Endometrium (tissue), 2 donors: ENCODE results near the gene EVA1A.

Experiments used
- FAIRE-seq: peaks from 2 replicates; lab custom pipeline; 2012; peaks lifted over from hg19 to GRCh38; lab: Jason Lieb, UNC
- donor health status: control.
- donor health status: control.

Gene EVA1A

DNA sequence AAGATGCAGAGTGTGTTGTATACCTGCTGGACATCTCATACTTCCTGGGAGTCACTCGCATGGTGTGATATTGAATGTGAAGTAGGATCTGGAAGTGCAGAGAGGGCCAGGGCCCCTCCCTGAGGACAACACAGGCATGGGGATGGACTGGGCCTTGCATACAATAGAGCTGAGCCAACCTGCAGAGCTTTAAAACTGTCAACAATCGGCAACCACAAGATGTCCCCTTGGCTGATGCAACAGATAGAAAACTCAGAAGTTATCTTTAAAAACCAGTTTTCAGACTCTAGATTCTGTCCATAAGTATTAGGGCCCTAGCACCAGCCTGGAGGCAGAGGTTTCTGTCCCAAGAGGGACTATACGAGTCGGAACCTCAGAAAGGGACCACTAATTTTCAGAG is 19.7 kb downstream of the EVA1A start:
- FAIRE-seq = no peak

GRCh38 chr2:75539955-75540716 is 20.6 kb downstream of the EVA1A start:
- FAIRE-seq = no peak

DNA sequence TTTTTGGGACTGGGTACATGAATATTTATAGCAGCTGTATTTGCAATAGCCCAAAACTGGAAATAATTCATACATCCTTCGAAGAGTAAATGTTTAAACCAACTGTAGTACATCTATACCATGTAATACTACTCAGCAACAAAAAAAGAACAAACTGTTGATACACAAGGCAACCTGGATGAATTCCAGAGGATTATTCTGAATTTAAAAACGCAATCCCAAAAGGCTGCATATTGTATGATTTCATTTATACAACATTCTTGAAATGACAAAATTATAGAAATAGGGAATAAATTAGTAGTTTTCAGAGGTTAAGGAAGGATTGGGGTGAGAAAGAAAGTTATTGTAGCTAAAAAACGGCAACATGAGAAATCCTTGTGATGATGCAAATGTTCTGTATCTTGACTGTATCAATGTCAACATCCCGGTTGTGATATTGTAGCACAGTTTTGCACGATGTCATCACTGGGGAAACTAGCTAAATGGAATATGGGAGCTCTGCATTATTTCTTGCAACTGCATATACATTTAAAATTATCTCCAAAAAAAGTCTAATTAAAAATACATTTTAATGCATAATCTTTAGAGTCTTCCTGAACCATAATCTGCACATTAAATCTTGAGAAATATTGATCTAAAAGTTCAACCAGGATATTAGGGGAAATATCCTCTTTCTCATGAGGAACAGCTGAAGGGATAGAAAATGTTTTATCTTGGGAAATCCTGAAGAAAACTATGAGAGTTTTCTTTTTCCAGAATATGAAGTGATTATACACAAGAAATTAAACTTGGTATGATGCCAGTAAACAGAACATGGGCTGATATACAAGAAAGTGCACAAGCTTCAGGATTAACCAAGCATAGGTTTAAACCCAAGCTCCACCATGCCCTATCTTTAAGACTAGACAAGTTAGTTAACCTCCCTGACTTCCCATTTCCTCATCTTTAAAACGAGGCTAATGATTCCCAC is 21.9 kb downstream of the EVA1A start:
- no peak for FAIRE-seq

- FAIRE-seq = no peak
Measured at GRCh38 chr2:75537658-75538057, 23.1 kb downstream of the EVA1A start.

GRCh38 chr2:75533135-75533534 is 27.6 kb downstream of the EVA1A start:
- FAIRE-seq = no peak

DNA sequence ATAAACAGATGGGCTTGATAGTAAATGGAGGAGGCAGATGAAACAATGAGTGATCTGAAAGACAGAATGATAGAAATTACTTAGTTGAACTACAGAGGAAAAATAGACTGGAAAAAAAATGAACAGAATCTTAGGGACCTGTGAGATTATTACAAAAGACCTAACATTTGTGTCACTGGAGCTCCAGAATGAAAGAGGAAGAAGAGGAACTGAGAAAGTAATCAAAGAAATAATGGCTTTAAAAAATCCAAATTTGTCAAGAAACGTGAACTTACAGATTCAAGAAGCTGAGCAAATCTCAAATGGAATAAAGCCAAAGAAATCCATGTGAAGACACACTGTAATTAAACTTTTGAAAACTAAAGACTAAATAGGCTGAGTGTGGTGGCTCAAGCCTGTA is 28.3 kb downstream of the EVA1A start:
- FAIRE-seq = no peak

DNA sequence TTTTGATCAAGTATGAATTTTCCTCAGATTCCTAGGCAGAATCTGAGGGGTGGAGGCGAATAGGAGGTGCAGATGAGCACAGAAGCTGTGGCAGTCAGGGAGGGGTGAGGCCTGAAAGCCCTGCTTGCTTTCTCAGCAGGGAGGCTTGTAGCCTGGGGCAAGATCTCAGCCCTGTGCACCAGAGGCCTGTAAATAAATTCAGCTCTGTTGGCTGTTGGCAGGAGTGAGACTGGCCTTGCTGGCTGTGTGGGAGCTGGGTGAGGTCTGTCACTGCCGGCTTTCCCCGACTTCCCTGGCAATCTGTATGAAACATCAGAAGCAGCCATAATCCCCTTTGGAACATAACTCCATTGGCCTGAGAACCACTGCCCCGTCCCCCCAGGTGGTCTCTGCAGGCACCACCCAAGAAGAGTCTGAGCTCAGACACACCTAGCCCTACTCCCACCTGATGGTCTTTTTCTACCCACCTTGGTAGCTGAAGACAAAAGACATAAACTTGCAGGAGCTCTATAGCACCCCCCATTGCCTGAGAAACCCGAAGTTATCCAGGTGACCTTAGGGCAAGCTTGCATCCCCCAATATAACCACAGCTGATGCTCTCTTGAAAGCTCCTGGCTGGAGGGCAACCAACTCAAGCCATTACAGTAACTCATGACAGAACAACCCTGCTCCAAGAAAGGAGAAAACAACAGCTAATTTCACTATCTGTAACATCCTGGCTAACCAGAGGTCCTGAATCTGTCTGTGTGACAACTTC is 32.3 kb downstream of the EVA1A start:
- FAIRE-seq = no peak

- no peak for FAIRE-seq
Measured at GRCh38 chr2:75527676-75528075, 33.1 kb downstream of the EVA1A start.

DNA sequence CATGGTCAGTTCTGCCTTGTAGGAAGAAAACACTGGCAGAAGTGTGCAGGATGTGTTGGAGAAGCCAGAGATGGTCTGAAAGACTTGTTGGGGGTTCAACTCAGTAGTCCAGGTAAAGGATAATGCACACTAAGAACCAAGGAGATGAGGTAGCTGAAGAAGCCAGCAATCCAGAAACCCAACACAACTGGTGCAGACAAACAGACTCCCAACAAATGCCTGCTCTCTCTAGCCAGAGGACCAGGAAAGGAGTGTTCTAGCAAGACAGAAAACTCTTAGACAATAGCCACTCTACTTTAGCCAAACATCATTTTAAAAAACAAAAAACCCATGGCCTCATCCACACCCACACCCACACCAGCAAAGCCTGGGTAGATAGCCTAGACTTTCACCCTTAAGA is 33.9 kb downstream of the EVA1A start:
- FAIRE-seq = no peak

GRCh38 chr2:75525434-75526310 is 35.1 kb downstream of the EVA1A start:
- no peak for FAIRE-seq

DNA sequence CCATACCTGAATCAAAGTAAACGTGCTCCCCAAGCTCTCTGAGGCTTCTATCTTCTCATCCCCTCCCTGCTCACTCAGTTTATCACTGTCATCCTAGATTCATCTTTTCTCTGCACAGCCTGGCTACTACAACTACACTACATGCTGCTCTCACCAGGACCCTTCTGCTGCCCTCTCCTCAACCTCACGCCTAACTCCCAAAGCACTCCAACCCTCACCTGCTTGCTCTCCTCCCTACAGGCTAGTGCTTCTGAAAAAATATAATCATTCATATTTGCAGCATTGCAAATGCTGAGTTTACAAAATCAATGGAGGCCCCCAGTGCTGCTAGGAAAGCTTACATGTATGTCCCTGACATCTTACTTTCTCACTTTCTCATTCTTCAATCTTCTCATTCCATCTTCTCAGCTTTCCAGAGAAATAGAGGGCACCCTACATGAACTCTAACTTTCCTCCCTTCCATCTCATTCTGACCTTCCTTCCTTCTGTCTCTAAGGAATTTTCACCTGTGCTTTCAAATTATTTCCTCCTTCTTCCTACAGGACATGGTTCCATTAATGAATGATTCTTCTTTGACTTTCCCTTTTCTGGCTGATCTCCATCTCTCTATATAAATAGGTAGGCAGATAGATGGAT is 36.3 kb downstream of the EVA1A start:
- no peak for FAIRE-seq

GRCh38 chr2:75523313-75524275 is 37.1 kb downstream of the EVA1A start:
- no peak for FAIRE-seq

- FAIRE-seq = no peak
Measured at GRCh38 chr2:75522543-75523312, 38.0 kb downstream of the EVA1A start.

DNA sequence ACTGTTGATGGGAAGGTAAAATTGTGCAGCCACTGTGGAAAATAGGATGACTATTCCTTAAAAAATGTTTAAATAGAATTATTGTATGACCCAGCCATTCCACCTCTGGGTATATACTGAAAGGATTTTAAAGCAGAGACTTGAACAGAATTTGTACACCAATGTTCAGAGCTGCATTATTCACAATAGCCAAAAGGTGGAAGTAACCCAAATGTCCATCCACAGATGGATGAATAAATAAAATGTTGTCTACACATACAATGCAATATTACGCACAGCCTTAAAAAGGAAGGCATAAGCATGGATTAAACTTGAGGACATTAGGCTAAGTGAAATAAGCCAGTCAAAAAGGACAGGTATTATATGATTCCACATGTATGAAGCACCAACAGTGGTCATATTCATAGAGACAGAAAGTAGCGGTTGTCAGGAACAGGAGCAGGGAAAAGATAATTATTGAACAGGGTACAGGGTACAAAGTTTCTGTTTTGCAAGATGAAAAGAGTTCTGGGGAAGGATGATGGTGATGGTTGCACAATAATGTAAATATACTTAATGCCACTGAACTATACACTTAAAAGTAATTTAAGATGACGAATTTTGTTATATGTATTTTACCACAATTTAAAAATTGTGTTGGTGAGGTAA is 39.4 kb downstream of the EVA1A start:
- FAIRE-seq = no peak

- FAIRE-seq = no peak
Measured at GRCh38 chr2:75519843-75520242, 40.9 kb downstream of the EVA1A start.

DNA sequence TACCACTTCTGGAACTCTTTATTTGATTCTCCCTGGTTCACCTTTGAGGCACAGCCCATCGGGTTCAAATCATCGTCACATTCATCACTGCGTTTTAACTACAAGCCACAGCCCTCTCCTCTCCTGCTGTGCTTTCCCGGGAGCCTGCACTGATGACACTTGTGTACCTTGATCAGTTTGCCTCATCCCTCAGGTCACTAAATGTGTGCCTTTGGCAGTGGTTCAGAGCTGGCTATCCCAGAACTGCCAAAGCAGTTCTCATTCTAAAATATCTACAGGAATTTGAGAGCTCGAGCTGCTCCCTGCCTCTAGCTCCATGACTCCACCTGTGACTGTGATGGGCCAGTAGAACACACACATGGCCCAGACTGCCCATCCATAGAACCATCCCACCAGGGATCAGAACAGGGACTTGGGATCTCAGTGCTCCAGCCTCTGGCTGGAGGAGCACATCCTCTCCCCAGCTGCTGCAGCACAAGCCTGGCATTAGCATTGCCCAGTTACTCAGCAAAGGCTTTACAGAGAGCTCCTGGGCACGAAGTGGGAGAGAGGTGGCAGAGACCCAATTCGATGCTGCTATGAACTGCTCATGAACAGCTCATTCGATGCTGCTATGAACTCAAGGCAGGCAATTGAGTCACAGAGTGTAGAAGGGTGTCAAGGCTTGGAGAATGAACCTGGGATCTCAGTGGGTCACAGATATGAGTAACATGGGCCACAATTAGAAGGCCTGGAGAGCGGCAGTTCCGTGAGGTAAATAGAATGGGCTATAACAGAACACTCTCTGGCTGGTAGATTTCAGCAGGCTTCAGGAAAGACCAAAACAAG is 41.9 kb downstream of the EVA1A start:
- FAIRE-seq = no peak

DNA sequence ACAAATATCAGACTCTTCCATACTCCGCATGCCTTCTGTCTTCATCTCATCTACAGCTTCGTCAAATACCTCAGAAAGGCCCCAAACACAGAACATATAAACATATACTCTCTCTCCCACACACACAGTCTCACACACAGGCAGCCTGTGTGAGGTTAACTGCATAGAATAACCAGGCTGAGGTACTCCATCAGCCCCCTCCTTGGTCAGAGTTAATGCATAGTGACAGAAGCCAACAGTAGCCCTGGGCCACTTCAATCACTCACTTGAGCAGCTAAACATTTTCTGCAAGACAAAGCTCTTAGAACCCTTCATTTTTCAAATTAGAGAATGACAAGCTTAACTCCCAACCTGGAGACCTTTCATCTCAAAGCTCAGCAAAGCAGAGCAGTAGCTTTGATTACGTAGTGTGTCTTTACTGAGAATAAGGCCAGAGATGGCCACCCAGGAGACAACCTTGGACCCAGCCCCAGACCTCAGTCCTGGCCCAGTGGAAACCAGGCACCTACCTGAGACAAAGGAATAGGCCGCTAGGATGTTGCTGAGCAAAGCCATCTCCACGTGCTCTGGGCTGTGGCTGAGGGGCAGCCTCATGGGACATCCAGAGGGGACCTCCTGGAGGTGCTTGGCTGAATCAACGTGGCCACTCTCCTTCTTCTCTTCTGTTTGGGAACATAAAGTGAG is 43.0 kb downstream of the EVA1A start:
- no peak for FAIRE-seq
